Nucleus accumbens (tissue), 56 donors: ENCODE data around the gene AGPS.
"Not testable (repeated sequence)": the region's sequence is repeated elsewhere in the genome, so short reads cannot be mapped to it uniquely, and the experiment has no call there.

ENCODE experiments used
- DNase-seq, 56 donors: peaks; one replicate each; lab custom pipeline; 2025; lab: John Stamatoyannopoulos, UW

Gene AGPS

DNA sequence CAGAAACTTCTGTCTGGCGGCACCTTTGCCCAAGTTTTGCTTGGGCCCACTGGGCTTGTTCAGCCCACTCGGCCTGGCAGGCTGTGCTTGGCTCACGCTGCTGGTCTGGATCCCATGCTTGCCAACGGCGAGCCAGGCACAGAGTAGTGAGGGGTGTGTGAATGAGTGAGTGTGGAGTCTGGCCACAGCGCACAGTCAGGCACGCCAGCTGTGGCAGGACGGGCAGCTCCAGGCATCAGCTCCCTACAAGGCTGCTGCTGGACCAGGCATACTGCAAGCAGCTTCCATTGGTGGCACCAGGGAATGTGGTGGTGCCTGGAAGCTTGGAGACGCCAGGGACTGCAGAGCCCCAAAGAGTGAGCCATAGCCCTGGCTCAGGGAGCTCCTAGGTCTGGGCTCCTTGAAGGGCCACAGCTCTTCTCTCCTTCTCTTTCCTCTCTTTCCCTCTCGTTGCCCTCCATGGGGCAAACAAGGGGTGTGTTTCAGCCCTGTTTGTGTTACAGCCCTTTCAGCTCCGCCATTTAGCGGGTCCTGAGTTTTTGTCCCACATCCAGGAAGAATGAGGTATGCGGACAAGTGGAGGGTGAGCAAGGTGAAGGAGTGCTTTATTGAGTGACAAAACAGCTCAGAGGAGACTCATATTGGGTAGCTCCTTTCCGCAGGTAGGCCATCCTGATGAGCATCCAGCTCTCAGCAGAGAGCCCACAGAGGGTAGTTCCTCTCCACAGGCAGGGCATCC, 73.0 kb downstream of the AGPS start:
- DNase-seq = no peak

DNA sequence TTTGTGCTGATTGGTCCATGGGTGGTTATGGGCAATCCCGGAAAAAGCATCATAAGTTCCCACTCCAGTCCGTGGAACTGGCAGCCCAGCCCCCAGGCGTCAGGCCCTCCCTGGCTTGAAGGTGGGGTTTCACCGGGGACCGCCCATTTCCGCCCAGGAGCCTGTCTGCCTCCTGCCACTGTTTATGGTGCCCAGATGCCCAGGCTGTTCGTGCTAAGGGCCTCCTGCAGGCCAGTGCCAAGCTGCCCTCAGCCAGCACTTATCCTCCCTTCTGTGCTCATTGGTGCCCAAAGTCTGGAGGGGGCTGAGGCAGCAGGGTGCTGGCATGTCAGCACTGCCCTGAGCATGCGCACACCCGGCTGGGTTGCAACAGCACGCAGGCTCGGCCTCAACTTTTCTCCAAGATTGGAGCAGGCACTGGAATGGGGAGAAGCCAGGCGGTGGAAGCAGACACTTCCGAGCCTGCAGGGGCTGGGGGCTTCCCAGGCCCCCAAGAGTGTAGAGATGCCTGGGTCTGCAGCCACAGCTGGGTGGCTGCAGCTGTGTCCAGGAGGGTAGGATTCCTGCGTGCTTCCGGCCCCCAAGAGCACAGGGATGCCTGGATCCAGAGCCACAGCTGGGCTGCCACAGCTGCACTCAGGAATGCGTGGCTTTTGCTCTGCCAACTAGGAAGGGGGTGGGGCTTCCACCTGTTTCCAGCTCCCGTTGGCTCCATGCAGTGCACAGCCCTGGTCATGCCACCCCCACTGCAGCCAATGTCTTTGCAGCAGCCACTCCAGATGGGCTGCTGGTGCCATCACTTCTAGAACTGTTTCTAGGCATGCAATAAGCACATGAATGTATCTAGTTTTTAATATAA, 74.0 kb downstream of the AGPS start:
- DNase-seq = no peak

DNA sequence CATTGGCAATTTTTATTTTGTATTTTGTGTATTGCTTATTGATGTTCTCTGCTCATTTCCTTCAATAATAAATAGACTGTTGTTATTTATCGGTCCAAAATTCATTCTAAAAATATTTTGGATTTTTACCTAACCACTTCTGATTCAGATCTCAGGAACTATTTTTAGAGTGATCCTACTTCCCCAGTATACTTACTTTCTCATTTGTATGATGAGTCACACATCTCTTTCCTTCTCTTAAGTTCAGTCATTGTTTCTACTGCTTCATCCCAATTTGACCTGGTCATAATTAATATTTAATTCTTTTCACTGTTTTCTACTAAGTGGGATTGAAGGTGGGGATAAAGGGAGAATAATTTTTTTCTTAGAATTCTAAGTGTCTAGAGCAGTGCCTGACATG, 75.1 kb downstream of the AGPS start:
- DNase-seq = no peak

DNA sequence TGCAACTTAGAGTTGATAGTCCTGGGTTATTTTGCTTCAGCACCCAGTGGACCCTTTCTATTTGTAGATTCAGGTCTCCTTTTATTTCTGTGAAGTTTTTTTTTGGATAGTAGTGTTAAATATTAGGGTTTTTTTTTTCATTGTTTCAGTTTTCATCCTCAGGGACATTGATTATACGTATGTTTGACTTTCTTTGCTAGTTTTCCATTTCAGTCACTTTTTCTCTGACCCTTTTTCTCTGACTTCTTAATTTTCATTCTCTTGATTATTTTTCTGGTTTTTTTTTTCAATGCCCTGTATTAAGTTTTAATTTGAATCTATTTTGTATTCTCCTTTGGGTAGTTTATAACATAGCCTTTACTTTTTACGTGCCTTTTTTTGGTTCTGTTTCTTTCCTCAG, 79.4 kb downstream of the AGPS start:
- DNase-seq = no peak

DNA sequence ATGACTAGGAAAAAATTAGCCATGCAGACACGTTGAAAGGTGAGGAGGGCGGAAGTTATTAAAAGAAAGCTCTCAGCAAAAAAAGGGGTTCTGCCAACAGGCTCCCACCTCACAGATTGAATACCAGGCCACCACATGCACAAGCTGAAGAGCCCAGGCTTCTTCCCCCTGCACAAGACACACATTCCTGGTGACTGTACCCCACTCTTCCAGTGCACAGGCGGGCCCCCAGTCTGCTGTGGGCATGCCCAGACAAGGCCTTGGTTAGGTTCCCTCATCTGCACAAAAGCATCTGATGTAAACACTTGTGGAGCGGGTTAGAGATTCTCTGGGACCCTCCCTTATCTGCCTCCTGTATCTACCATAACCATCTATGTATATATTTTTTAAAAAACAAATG, 81.7 kb downstream of the AGPS start:
- DNase-seq = no peak

DNA sequence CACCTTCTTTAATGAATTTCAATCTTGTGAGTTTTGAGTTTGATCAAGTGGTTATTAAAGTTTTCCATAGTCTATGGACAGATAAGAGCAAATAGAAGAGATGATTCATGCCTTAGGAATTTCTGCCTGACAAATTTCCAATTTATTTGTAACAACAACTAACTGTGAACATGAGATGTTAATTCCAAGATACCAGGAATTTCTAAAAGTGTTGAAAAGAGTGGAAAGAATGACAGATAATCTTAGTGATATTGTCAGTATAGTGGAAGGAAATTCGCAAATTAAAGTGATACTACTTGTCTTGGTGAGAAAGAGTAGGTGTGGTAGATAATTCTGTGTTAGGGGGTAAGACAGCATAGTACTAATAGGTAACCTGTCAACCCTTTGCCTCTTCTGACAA, 82.4 kb downstream of the AGPS start:
- DNase-seq = no peak

DNA sequence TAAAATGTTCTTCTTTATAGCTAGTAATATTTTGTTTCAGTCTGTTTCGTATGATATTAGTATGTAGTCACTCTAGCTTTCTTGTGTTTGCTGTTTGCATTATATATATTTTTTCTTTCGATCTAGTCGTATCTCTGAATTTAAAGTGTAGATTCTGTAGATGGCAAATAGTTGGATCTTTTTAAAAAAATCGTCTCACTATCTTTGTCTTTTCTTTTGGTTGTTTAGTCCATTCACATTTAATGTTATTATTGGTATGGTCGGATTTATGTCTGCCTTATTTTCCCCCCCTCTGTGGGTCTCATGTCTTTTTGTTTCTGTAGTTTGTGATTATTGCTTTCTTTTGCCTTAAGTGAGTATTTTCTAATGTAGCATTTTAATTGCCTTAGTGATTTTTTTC, 84.3 kb downstream of the AGPS start:
- no peak for DNase-seq

DNA sequence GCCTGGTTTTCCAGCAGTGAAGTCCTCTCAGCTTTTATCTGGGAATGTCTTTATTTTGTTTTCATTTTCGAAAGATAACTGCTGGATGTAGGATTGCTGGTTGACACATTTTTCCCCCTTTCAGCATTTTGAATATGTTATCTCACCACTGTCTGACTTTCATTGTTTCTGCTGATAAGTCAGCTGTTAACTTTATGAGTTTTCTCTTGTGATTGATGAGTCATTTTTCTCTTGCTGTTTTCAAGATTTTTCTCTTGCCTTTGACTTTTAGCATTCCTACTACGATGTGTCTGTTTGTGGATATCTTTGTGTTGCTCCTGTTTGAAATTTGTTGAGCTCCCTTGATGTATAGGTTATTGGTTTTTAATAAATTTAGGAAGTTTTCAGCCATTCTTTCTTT, 85.5 kb downstream of the AGPS start:
- no peak for DNase-seq

DNA sequence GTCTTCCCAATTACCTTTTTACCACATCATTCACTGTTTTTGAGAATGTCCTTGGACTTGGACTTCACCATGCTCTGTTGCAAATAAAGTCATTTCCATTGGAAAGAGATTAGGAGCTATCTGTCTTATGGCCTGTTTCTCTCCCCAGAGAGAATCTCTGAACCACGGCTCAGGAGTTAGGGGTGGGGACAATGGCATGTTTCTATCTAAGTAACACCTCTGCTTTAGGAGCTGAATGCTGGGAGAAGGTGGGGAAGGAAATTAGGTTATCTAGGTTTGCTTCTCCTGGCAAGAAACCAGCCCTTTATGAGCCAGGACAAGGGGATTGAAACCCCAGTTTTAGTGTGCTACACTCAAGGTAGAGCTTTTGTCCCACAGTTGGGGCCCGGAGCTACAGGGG, 86.3 kb downstream of the AGPS start:
- no peak for DNase-seq

DNA sequence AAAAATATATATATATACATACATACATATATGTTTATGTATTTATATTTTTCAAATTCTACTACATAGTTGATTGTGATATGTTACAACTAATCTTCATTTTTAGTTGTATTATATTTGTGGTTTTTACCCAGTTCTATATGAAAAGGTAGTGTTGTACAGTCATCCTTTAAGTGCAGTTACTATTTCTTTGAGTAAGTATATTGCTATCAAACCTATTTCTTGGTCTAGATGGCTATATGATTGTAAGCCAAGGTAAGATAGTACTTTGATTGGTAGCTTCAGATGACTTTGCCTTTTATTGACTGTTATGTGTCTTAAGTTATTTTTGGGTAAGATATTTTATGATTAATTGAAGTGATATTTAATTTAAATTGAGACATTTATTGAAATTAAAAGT, 89.6 kb downstream of the AGPS start:
- no peak for DNase-seq

DNA sequence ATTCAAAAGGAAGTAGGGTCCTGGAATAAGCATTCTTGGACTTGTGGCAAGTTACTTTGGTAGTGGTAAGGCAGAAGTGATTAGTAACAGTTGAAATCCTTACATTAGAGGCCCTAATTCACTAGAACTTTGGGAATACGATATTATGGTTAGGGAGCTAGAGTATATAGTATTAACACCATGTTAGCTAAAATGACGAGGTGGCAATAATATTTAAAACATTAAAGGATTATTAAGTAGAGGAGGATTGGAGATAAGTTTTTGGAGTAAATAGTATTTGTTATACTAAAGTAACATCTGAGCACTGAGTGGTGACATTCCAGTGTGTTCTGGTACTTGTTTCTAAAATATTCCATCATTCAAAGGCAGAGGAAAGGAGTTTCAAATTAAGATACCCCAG, 91.0 kb downstream of the AGPS start:
- no peak for DNase-seq

DNA sequence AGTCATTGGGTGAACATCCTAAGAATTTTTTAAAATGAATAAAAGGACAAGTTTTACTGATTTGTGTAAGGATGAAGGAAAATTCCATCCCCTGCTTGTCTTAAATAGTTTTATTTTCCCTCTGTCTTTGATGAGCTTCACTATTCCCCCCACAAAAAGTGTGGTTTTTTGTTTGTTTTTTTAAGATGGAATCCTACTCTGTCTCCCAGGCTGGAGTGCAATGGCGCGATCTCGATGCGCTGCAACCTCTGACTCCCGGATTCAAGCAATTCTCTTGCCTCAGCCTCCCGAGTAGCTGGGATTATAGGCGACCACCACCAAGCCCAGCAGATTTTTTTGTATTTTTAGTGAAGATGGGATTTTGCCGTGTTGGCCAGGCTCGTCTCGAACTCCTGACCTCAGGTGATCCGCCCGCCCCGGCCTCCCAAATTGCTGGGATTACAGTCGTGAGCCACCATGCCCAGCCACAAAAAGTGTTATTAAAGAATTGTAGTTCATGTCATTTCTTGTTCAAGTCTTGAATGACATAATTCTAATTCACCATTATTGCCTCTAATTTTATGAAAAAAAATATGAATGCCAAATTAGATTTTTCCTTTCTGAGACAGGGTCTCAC, 91.7 kb downstream of the AGPS start:
- no peak for DNase-seq

DNA sequence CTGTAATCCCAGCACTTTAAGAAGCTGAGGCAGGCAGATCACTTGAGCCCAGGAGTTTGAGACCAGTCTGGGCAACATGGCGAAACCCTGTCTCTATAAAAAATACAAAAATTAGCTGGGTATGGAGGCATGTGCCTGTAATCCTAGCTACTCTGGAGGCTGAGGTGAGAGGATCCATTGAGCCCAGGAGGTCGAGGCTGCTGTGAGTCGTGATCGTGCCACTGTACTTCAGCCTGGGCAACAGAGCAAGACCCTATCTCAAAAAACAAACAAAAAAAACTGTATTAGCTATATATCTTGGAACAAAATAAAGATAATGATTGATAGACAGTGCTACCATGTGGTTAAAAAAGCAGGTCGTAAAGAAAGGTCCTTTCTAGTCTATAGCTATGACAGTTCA, 93.1 kb downstream of the AGPS start:
- DNase-seq = not testable (repeated sequence)

DNA sequence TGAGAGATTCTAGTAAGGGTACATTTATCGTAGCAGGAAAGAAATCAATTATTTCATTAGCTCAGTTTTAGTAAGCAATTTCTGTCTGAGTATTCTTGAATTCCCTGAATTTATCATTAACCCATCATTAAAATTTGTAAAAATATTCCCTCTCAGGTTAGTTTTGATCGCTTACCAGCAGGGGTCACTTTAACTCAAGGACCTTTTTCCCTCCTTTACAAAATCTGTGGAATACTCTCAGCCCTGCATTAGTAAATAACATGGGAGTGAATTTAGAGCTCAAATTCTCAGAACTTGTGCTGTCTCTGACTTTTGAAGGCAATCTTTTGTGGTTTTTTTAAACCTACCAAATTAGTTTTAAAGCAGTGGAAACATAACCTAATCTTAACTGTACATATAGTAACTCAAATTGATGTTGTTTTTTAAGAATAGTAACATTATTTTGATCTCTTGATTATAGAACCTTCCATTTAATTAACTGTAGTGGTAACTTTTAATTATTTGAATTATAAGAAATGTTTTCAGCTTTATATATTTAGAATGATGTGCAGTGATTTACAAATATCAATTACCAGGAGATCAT, 97.2 kb downstream of the AGPS start:
- DNase-seq = no peak

DNA sequence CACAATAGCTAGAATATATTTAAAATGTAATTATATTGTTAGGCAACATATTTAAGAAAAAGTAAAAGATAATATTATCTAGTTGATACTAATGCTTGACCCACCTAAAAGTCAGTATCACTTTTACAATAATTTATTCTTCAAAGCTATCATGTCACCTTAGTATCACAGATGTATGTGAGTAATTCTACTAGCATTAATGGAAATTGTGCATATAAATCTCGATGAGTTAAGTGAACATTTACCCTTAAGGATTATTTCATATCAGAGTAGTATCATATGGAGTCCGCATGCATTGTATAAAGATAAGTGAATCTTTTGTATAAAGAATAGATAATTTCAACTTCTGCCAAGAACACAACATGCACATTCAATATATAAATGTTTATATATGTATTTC, 103.4 kb downstream of the AGPS start:
- DNase-seq = no peak

DNA sequence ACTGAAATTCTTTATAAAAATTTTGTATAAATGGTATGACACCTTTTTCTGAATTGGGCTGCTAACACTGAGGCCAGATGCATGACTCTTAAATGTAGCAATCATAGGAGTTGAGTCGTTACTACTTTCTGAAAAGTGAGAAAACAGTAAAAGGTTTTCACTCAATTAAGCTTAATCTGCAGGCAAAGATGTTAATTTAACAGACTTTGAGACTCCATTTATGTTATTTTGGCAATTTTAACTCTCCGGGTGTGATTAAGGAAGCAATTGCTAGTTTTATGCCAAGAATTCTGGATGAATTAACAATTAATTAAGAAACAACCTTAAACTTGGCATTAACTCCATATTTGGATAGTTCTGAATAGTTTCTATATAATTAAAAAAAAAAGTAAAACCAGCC, 104.3 kb downstream of the AGPS start:
- no peak for DNase-seq

DNA sequence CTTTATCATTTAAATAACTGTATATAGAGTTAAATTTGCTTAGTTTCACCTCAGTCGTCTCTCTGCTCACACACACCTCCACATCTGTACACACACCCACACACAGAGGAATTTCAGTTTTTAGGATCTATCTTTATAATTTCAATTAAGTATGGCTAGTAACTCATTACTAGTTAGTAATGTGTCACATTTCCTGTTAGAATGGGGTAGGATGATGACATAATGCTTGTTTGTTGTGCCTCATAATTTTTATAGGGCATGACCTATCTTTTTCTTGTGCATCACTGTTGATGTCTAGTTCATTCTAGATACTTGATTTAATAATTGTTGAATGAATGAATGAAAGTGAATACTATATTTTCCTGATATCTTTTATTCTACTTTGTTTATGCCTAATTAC, 108.6 kb downstream of the AGPS start:
- no peak for DNase-seq

DNA sequence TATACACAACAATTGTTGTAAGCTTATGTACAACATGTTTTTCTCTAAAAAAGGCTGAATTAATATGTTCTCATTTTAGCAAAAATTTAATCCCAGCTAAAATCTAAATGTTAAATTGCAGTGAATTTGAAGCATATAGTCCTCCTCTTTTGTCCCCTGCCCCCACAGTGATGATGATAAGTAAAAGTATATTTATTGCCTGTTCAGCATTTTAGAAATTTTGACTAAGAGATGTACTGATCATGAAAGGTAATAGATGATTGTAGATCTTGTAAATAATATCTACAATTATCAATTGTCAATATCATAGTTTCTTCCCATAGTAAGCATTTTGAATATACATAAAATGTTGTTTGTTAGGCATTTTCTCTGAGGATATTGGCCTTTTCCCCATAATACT, 113.9 kb downstream of the AGPS start:
- no peak for DNase-seq

DNA sequence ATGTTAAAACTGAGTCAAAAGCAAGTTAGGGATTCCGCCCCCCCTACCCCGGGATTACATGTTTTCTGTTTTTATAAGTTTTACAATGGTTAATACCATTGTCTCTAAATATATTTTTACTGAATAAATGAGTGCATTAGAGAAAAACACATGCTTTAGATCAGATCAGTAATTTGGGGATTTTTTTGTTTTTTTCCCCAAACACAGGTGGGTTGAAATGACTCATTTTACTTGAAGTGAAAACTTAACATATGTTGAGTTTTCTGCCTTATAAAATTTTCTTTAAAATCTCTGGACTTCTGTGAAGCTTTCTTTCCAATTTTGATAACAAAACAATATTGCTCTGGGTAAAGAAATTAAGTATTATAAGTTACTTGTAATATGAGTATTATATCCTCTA, 114.4 kb downstream of the AGPS start:
- DNase-seq = no peak

DNA sequence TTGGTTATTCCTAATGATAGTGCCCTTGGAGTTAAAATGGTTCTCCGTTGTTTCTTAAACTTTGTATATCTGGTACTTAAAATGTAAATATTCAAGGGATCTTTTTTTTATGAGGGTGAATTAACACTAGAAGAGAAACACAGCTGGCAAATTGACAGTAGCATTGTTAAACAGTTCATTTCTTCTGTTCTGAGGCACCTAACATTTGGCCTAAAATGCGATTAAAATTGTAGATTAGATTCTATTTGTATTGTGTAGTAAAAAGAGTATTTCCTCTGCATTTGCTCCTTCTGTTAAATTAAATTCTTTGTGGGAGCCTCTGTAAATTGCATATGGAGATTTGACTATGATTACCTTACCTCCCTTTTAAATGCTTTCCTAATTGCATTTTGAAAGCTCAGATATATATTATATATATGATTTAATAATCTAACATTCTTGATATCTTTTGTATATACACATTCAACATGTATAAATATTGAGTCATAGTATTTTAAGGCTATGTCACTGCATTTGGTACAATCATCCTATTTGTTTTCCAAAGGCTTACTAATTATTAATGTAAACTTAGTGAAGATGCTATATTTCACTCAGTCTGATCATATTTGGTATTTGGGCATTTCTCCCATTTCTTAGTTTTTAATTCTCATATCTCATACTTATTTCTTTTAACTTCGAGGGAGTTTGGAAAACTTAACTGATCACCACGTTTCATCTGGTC, 124.4 kb downstream of the AGPS start:
- DNase-seq = no peak

DNA sequence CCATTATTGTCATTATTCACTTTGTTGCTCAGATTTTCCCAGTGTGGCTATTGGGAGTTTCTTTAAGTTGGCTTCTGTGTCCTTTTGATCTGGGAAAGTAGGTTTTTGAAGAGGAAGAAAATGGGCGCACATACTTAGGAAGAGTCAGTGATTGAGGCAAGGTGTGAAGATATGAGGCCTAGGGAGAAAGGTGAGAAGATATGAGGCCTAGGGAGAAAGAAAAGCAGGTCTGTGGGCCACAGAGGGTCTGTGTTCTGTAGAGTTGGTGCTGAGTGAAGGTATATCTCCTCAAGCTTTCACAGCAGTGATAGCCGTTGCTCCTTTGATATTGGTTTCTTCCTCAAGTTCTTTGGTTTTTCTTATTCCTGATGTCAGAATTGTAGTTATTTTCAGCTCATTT, 126.2 kb downstream of the AGPS start:
- no peak for DNase-seq
